Stimulated activated CD8-positive, alpha-beta memory T cell treated with anti-CD3 and anti-CD28 coated beads, Interleukin-4, amount 100 ng/mL, for 4 hours (primary cell): ENCODE data around the gene NPR2.

Experiments
- DNase-seq, 2 donors: peaks; one replicate each; pipeline ENCODE4 v3.0.0-alpha.2; 2020; ENCODE audit warnings: low read depth in 2 of 2, low spot score in 1 of 2

Gene NPR2

GRCh38 chr9:35829084-35829763, 37.8 kb downstream of the NPR2 start, which contains the start of gene TMEM8B:
Gene TMEM8B, plus strand, starts transcription at chr9:35829228. Its CDS starts 220 bp downstream, at chr9:35829448.
- peak; percentile 85 to 91 for DNase-seq

GRCh38 chr9:35829764-35830096, 38.3 kb downstream of the NPR2 start:
- no peak for DNase-seq

GRCh38 chr9:35831040-35831439, 39.6 kb downstream of the NPR2 start:
- no peak for DNase-seq

GRCh38 chr9:35832814-35833213, 41.4 kb downstream of the NPR2 start:
- DNase-seq, result no peak

GRCh38 chr9:35834260-35835215, 43.1 kb downstream of the NPR2 start:
- no peak for DNase-seq

- DNase-seq, result no peak
These were observed 43.8 kb downstream of the NPR2 start for GRCh38 chr9:35835216-35835632.

GRCh38 chr9:35835766-35836165, 44.4 kb downstream of the NPR2 start:
- no peak for DNase-seq

GRCh38 chr9:35836595-35836994, 45.2 kb downstream of the NPR2 start:
- DNase-seq, result no peak

- DNase-seq, result no peak
These were observed 48.5 kb downstream of the NPR2 start for GRCh38 chr9:35839926-35840325.

- DNase-seq, result no peak
These were observed 49.7 kb downstream of the NPR2 start for GRCh38 chr9:35840881-35841644.

GRCh38 chr9:35841645-35841900, 50.2 kb downstream of the NPR2 start:
- DNase-seq, result no peak

- DNase-seq, result no peak
These were observed 50.8 kb downstream of the NPR2 start for GRCh38 chr9:35842020-35842745.

GRCh38 chr9:35842795-35843194, 51.4 kb downstream of the NPR2 start:
- DNase-seq, result no peak

GRCh38 chr9:35844628-35845270, 53.4 kb downstream of the NPR2 start:
- no peak for DNase-seq

- DNase-seq, result no peak
These were observed 54.7 kb downstream of the NPR2 start for GRCh38 chr9:35845824-35846771.

GRCh38 chr9:35847792-35848572, 56.6 kb downstream of the NPR2 start:
- no peak for DNase-seq

- no peak for DNase-seq
These were observed 61.0 kb downstream of the NPR2 start for GRCh38 chr9:35852267-35852815.
